ENCODE data around the gene UBXN6. TPM values are rescaled to one million over a fixed set of nuclear protein-coding genes. Genes with fewer than 3 reads are reported as not detected.

Gene UBXN6
- total and polyA plus RNA-seq, 2 of the 8 experiments (the other 6 are each of a cell fraction or from before 2014, with no cell fraction given) = 28.0 to 43.8 TPM

GRCh38 chr19:4497770-4498389, 40.3 kb upstream of the UBXN6 start:
- Histone ChIP-seq H4K5ac (ENCODE audit: insufficient read length, low read depth, low read length) (no peak overlapping the region), H2AK5ac (ENCODE audit: low read depth, low read length) (no peak overlapping the region), H3K23me2 (ENCODE audit: low read depth, low read length) (peaks cover 3% of the 10 kb centered on the region; the same call in 1 of the 2 replicates), H3K9ac (replicated peaks in 1 of 4; ENCODE audit: extremely low read depth in 1 of 4, low read depth in 3 of 4, low read length in 3 of 4) (no peak overlapping the region), H3K4me1 (replicated peaks in 1 of 4; ENCODE audit: control insufficient read depth in 3 of 4, insufficient read depth in 4 of 4, low read length in 3 of 4) (no peaks in the 10 kb centered on the region), H3K36me3 (ENCODE audit: control insufficient read depth in 2 of 4, insufficient read depth in 4 of 4, low read length in 3 of 4) (peaks cover 14 to 73% (median 38%) of the 10 kb centered on the region in 4 experiments), H3K18ac (ENCODE audit: extremely low read depth, low read length) (no peak overlapping the region), H3K14ac (ENCODE audit: insufficient read length) (no peak overlapping the region), H4K20me1 (replicated peaks in 1 of 2; ENCODE audit: control insufficient read depth in 1 of 2, insufficient read depth in 2 of 2, low read length in 2 of 2) (peaks cover 4 to 18% of the 10 kb centered on the region in 2 experiments), H2BK15ac (ENCODE audit: low read length) (no peak overlapping the region), H2AFZ (ENCODE audit: low read length) (no peak overlapping the region), H3K56ac (replicated peaks; ENCODE audit: insufficient read length, low read depth, low read length) (no peak overlapping the region), H2BK120ac (replicated peaks; ENCODE audit: low read depth, low read length) (no peak overlapping the region), H2BK5ac (ENCODE audit: low read depth, low read length) (no peak overlapping the region), H3K9me3 (ENCODE audit: insufficient read depth in 2 of 2, low read depth in 1 of 2, low read length in 1 of 2) (no peaks in the 10 kb centered on the region), H3K79me1 (ENCODE audit: low read depth, low read length) (peaks cover 2% of the 10 kb centered on the region; the same call in 1 of the 2 replicates), H3K23ac (ENCODE audit: insufficient read length) (no peak overlapping the region), H4K91ac (replicated peaks; ENCODE audit: insufficient read length, low read length) (no peak overlapping the region), H3K4me2 (ENCODE audit: insufficient read depth in 1 of 2, low read depth in 2 of 2, low read length in 2 of 2) (no peak overlapping the region), H3K4me3 (ENCODE audit: extremely low read depth in 1 of 4, insufficient read depth in 2 of 4, low read depth in 3 of 4, low read length in 4 of 4) (no peak overlapping the region), H3K4ac (replicated peaks; ENCODE audit: insufficient read length, low read depth, low read length) (no peak overlapping the region), H4K8ac (ENCODE audit: extremely low read depth, insufficient read depth, low read length) (no peak overlapping the region), H2BK20ac (ENCODE audit: low read length) (no peak overlapping the region), H2BK12ac (ENCODE audit: low read depth, low read length) (no peak overlapping the region), H3K27me3 (replicated peaks in 1 of 4; ENCODE audit: control insufficient read depth in 3 of 4, extremely low read depth in 1 of 4, insufficient read depth in 3 of 4, low read length in 3 of 4) (no peaks in the 10 kb centered on the region), H3K79me2 (ENCODE audit: control insufficient read depth in 1 of 2, insufficient read depth in 2 of 2, low read length in 2 of 2) (no peaks in the 10 kb centered on the region), H3K27ac (ENCODE audit: low read depth, low read length) (no peak overlapping the region)
- POLR2A ChIA-PET (ENCODE audit: partially characterized antibody) = interaction anchor here (1.0 to 4.1 kb wide), 4 partner anchors 11 to 26 kb away, joined by 3 to 15 read pairs (median 3); no protein-coding TSS in a partner anchor
- 92% methylated on average over 25 of the region's 25 CpGs; no CpG with 5 or more reads in 1 of the 2 experiments for WGBS, 2 experiments (ENCODE audit: extremely low coverage in 1 of 2, insufficient coverage in 1 of 2, insufficient read length in 1 of 2, insufficient replicate concordance in 2 of 2, low coverage in 1 of 2, low lambda C conversion rate in 2 of 2, missing lambda C conversion rate in 1 of 2)
- DNase-seq (ENCODE audit: low read depth in 1 of 2, low spot score in 2 of 2) (no peak), FAIRE-seq (no peak)
- CTCF ChIA-PET (ENCODE audit: partially characterized antibody) = interaction anchor here (1.2 to 3.8 kb wide), 3 partner anchors 10 to 138 kb away, joined by 3 to 17 read pairs (median 5); no protein-coding TSS in a partner anchor
- no peak for TF ChIP-seq CBX5 (IDR thresholded peaks at IDR 0.05; ENCODE audit: low read depth, low read length)
- TF ChIP-seq SP2 (IDR thresholded peaks at IDR 0.05; ENCODE audit: low read length) = no peak
- no peak for TF ChIP-seq RFX5 (IDR thresholded peaks at IDR 0.05; ENCODE audit: borderline replicate concordance, low read depth, low read length)
- TF ChIP-seq TCF12 (IDR thresholded peaks at IDR 0.05; ENCODE audit: low read depth, low read length) = no peak
- no peak for TF ChIP-seq KDM1A (IDR thresholded peaks at IDR 0.05; ENCODE audit: borderline replicate concordance, low read length)
- no peak for TF ChIP-seq HDAC2 (IDR thresholded peaks at IDR 0.05; ENCODE audit: borderline replicate concordance in 1 of 2, low read depth in 2 of 2, low read length in 2 of 2)
- TF ChIP-seq RBBP5 (IDR thresholded peaks at IDR 0.05; ENCODE audit: borderline replicate concordance, low read depth, low read length) = no peak
- no peak for TF ChIP-seq CTBP2 (IDR thresholded peaks at IDR 0.05; ENCODE audit: borderline replicate concordance, insufficient read depth, insufficient read length, low read length)
- no peak for TF ChIP-seq KDM4A (IDR thresholded peaks at IDR 0.05; ENCODE audit: low read depth, low read length, severe bottlenecking)
